IgD-negative memory B cell (primary cell): ENCODE measurements around the gene IL21R. TPM values are rescaled to one million over a fixed set of nuclear protein-coding genes. Genes with fewer than 3 reads are reported as not detected.
"Not testable (repeated sequence)": the region's sequence is repeated elsewhere in the genome, so short reads cannot be mapped to it uniquely, and the experiment has no call there.

Source experiments
- H3K27ac Mint-ChIP-seq, 3 donors: one replicate each; pipeline ENCODE4 v1.8.0; 2020 to 2022; ENCODE audit warnings: mild to moderate bottlenecking in 3 of 3, mixed read lengths in 3 of 3, moderate library complexity in 1 of 3
- H3K27me3 Mint-ChIP-seq: one replicate; pipeline ENCODE4 v1.8.0; 2021; ENCODE audit warnings: mixed read lengths
- H3K36me3 Mint-ChIP-seq: one replicate; pipeline ENCODE4 v1.8.0; 2020; ENCODE audit warnings: mild to moderate bottlenecking, mixed read lengths
- H3K4me1 Mint-ChIP-seq, 3 donors: one replicate each; pipeline ENCODE4 v1.8.0; 2020 to 2022; ENCODE audit warnings: mixed read lengths in 3 of 3, mild to moderate bottlenecking in 1 of 3
- H3K4me3 Mint-ChIP-seq, 4 donors: one replicate each; pipeline ENCODE4 v1.8.0; 2020 to 2022; ENCODE audit warnings: mild to moderate bottlenecking in 4 of 4, mixed read lengths in 4 of 4, moderate library complexity in 3 of 4
- H3K9me3 Mint-ChIP-seq, 3 donors: one replicate each; pipeline ENCODE4 v1.8.0; 2020 to 2021; ENCODE audit warnings: mixed read lengths in 3 of 3, mild to moderate bottlenecking in 1 of 3
- polyA plus RNA-seq: library from polyadenylated mRNA; unstranded; fragments of 300-500 nt; fragmentation: Illumina TruSeq; gene quantifications from one replicate; pipeline ENCODE4 v1.2.3, GENCODE V29; 2021

The IL21R gene
- polyA plus RNA-seq, 1 donor from 2014 or later, result 2.2 TPM

- Mint-ChIP-seq H3K27ac (peak overlapping the region; percentile 85 to 99 (median 89)), H3K4me1 (peaks cover 48 to 63% (median 50%) of the 10 kb centered on the region in 3 donors), H3K27me3 (peaks cover 36% of the 10 kb centered on the region), H3K4me3 (peak overlapping the region; percentile 64 to 97 (median 84)), H3K9me3 (peaks cover 0 to 5% (median 0%) of the 10 kb centered on the region in 3 donors), H3K36me3 (no peaks in the 10 kb centered on the region)
These were observed 592 bp downstream of the IL21R start for GRCh38 chr16:27402569-27402963.

GRCh38 chr16:27402964-27403600, 1.1 kb downstream of the IL21R start:
- H3K36me3 Mint-ChIP-seq, result no peaks in the 10 kb centered on the region

GRCh38 chr16:27403601-27403992, 1.6 kb downstream of the IL21R start:
- H3K27ac Mint-ChIP-seq, result peak overlapping the region in 2 of 3 donors; percentile 85 to 99
- H3K4me3 Mint-ChIP-seq, result peak overlapping the region; percentile 64 to 97 (median 84)
- peaks cover 38% of the 10 kb centered on the region for H3K27me3 Mint-ChIP-seq
- no peaks in the 10 kb centered on the region for H3K36me3 Mint-ChIP-seq
- peaks cover 51 to 69% (median 51%) of the 10 kb centered on the region in 3 donors for H3K4me1 Mint-ChIP-seq
- H3K9me3 Mint-ChIP-seq, result peaks cover 0 to 5% (median 0%) of the 10 kb centered on the region in 3 donors

More at GRCh38 chr16:27402964-27403600, 1.1 kb downstream of the IL21R start:
- peak overlapping the region; percentile 85 to 99 (median 89) for H3K27ac Mint-ChIP-seq
- H3K4me1 Mint-ChIP-seq, result peaks cover 51 to 66% (median 52%) of the 10 kb centered on the region in 3 donors
- H3K9me3 Mint-ChIP-seq, result peaks cover 0 to 5% (median 0%) of the 10 kb centered on the region in 3 donors
- peak overlapping the region; percentile 64 to 97 (median 84) for H3K4me3 Mint-ChIP-seq
- H3K27me3 Mint-ChIP-seq, result peaks cover 37% of the 10 kb centered on the region

GRCh38 chr16:27404163-27404823, 2.3 kb downstream of the IL21R start:
- Mint-ChIP-seq H3K27ac (peak overlapping the region in 1 of 3 donors; percentile 99), H3K27me3 (peaks cover 37% of the 10 kb centered on the region), H3K4me3 (peak overlapping the region in 1 of 4 donors; percentile 76), H3K36me3 (no peaks in the 10 kb centered on the region), H3K9me3 (peaks cover 0 to 3% (median 0%) of the 10 kb centered on the region in 3 donors), H3K4me1 (peaks cover 45 to 65% (median 52%) of the 10 kb centered on the region in 3 donors)

- Mint-ChIP-seq H3K4me3 (peak overlapping the region in 2 of 4 donors; percentile 44 to 60), H3K27ac (peak overlapping the region in 1 of 3 donors; percentile 33), H3K36me3 (no peaks in the 10 kb centered on the region), H3K4me1 (peaks cover 41 to 57% (median 42%) of the 10 kb centered on the region in 3 donors), H3K27me3 (peaks cover 37% of the 10 kb centered on the region), H3K9me3 (peaks cover 0 to 2% (median 0%) of the 10 kb centered on the region in 3 donors)
These were observed 3.8 kb downstream of the IL21R start for GRCh38 chr16:27405546-27406451.

- Mint-ChIP-seq H3K36me3 (no peaks in the 10 kb centered on the region), H3K27ac (peak overlapping the region in 1 of 3 donors; percentile 33)
These were observed 4.6 kb downstream of the IL21R start for GRCh38 chr16:27406511-27407128.

GRCh38 chr16:27407133-27407532, 5.2 kb downstream of the IL21R start:
- Mint-ChIP-seq H3K9me3 (peaks cover 0 to 3% (median 0%) of the 10 kb centered on the region in 3 donors), H3K4me1 (peaks cover 33 to 46% (median 37%) of the 10 kb centered on the region in 3 donors), H3K36me3 (no peaks in the 10 kb centered on the region), H3K27ac (peak overlapping the region in 1 of 3 donors; percentile 33), H3K4me3 (no peak overlapping the region), H3K27me3 (peaks cover 37% of the 10 kb centered on the region)

More at GRCh38 chr16:27406511-27407128, 4.6 kb downstream of the IL21R start:
- Mint-ChIP-seq H3K9me3 (peaks cover 0 to 2% (median 0%) of the 10 kb centered on the region in 3 donors), H3K4me3 (peak overlapping the region in 2 of 4 donors; percentile 6 to 9), H3K4me1 (peaks cover 34 to 50% (median 37%) of the 10 kb centered on the region in 3 donors), H3K27me3 (peaks cover 37% of the 10 kb centered on the region)

- Mint-ChIP-seq H3K9me3 (peaks cover 0 to 6% (median 5%) of the 10 kb centered on the region in 3 donors), H3K4me3 (peak overlapping the region in 2 of 4 donors; percentile 20 to 86), H3K27me3 (peaks cover 29% of the 10 kb centered on the region), H3K36me3 (no peaks in the 10 kb centered on the region), H3K4me1 (peaks cover 26 to 36% (median 30%) of the 10 kb centered on the region in 3 donors), H3K27ac (no peak overlapping the region)
These were observed 6.1 kb downstream of the IL21R start for GRCh38 chr16:27408012-27408601.

GRCh38 chr16:27408602-27409031, 6.6 kb downstream of the IL21R start:
- H3K27me3 Mint-ChIP-seq, result peaks cover 23% of the 10 kb centered on the region
- no peak overlapping the region for H3K27ac Mint-ChIP-seq
- H3K4me1 Mint-ChIP-seq, result peaks cover 22 to 33% (median 25%) of the 10 kb centered on the region in 3 donors
- H3K4me3 Mint-ChIP-seq, result peak overlapping the region in 2 of 4 donors; percentile 20 to 86
- peaks cover 1 to 10% (median 9%) of the 10 kb centered on the region in 3 donors for H3K9me3 Mint-ChIP-seq
- peaks cover 2% of the 10 kb centered on the region for H3K36me3 Mint-ChIP-seq

GRCh38 chr16:27409958-27410357, 8.0 kb downstream of the IL21R start:
- H3K36me3 Mint-ChIP-seq, H3K27ac Mint-ChIP-seq, H3K9me3 Mint-ChIP-seq, H3K4me3 Mint-ChIP-seq: not testable (repeated sequence)
- Mint-ChIP-seq H3K27me3 (peaks cover 16% of the 10 kb centered on the region), H3K4me1 (peaks cover 20 to 25% (median 23%) of the 10 kb centered on the region in 3 donors)

- H3K27ac Mint-ChIP-seq, result peak overlapping the region in 1 of 3 donors; percentile 43
- H3K4me3 Mint-ChIP-seq, result no peak overlapping the region
- H3K27me3 Mint-ChIP-seq, result peaks cover 15% of the 10 kb centered on the region
- H3K4me1 Mint-ChIP-seq, result peaks cover 19 to 27% (median 23%) of the 10 kb centered on the region in 3 donors
- H3K9me3 Mint-ChIP-seq, result peaks cover 1 to 10% (median 9%) of the 10 kb centered on the region in 3 donors
- H3K36me3 Mint-ChIP-seq, result peaks cover 2% of the 10 kb centered on the region
These were observed 8.8 kb downstream of the IL21R start for GRCh38 chr16:27410761-27411160.

GRCh38 chr16:27413956-27414355, 12.0 kb downstream of the IL21R start:
- Mint-ChIP-seq H3K27ac (no peak overlapping the region), H3K36me3 (peaks cover 2% of the 10 kb centered on the region), H3K4me1 (peaks cover 5 to 11% (median 10%) of the 10 kb centered on the region in 3 donors), H3K4me3 (no peak overlapping the region), H3K27me3 (peaks cover 2% of the 10 kb centered on the region), H3K9me3 (peaks cover 1 to 10% (median 9%) of the 10 kb centered on the region in 3 donors)

- peaks cover 2% of the 10 kb centered on the region for H3K27me3 Mint-ChIP-seq
- peaks cover 2% of the 10 kb centered on the region for H3K36me3 Mint-ChIP-seq
- no peak overlapping the region for H3K27ac Mint-ChIP-seq
These were observed 12.9 kb downstream of the IL21R start for GRCh38 chr16:27414788-27415431.

More at GRCh38 chr16:27414788-27415431, 12.9 kb downstream of the IL21R start:
- Mint-ChIP-seq H3K4me1 (peaks cover 5 to 11% (median 10%) of the 10 kb centered on the region in 3 donors), H3K9me3 (peaks cover 1 to 10% (median 10%) of the 10 kb centered on the region in 3 donors), H3K4me3 (no peak overlapping the region)
